Measurements from ENCODE around the gene DMRTB1.

Gene DMRTB1

DNA sequence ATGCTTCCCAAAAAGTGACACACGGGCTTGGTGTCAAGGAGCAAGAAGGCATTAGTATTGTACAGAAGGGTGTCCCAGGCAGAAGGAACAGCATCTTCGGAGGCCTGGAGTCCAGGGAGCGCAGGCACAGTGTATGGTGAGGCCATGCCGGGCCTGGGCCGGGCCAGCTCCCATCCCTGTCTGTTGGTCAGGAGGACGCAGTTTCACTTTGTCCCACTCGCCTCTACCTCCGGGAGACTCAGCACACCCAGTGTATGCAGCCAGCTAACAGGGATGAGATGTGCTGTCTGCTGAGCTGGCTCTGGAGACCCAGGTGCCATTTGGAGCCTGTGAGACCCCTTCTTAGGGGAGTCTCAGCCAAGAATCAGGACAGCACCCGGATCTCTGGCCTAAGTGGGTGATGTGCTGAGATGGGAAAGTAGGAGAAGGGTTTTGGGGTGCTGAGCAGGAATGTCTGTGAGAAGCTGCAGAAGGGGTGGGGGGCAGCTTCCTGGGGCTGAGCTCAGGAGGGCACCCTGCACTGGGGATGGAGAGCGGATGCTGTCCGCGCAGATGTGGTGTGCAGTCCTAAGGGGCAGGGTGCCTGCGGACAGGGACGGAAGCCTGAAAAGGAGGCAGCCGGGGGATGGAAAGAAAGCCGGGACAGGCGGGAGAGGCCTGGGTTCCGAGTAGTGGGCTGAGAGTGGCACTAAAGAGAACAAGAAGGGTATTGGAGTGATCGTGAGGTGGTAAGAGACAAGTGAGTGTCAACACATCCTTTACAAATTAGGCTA, 25.7 kb downstream of the DMRTB1 start:
- peaks cover 7 to 14% of the 10 kb centered on the region in 2 donors for H3K27me3 ChIP-seq (ENCODE audit: control insufficient read depth in 1 of 2, insufficient read depth in 2 of 2, low read length in 2 of 2)
- H3K36me3 ChIP-seq (ENCODE audit: control insufficient read depth in 1 of 2, insufficient read depth in 2 of 2, low read length in 2 of 2): no peaks in the 10 kb centered on the region
- no peak overlapping the region for H3K9ac ChIP-seq (ENCODE audit: low read depth in 1 of 2, low read length in 2 of 2)
- H3K27ac ChIP-seq (ENCODE audit: low read depth, low read length): no peak overlapping the region
- no peaks in the 10 kb centered on the region for H3K9me3 ChIP-seq (ENCODE audit: control insufficient read depth in 1 of 2, low read length in 2 of 2)
- no peaks in the 10 kb centered on the region for H3K4me1 ChIP-seq (ENCODE audit: control insufficient read depth in 1 of 2, insufficient read depth in 2 of 2, low read length in 2 of 2)
- H3K4me3 ChIP-seq (ENCODE audit: low read depth in 1 of 2, low read length in 2 of 2): no peak overlapping the region

DNA sequence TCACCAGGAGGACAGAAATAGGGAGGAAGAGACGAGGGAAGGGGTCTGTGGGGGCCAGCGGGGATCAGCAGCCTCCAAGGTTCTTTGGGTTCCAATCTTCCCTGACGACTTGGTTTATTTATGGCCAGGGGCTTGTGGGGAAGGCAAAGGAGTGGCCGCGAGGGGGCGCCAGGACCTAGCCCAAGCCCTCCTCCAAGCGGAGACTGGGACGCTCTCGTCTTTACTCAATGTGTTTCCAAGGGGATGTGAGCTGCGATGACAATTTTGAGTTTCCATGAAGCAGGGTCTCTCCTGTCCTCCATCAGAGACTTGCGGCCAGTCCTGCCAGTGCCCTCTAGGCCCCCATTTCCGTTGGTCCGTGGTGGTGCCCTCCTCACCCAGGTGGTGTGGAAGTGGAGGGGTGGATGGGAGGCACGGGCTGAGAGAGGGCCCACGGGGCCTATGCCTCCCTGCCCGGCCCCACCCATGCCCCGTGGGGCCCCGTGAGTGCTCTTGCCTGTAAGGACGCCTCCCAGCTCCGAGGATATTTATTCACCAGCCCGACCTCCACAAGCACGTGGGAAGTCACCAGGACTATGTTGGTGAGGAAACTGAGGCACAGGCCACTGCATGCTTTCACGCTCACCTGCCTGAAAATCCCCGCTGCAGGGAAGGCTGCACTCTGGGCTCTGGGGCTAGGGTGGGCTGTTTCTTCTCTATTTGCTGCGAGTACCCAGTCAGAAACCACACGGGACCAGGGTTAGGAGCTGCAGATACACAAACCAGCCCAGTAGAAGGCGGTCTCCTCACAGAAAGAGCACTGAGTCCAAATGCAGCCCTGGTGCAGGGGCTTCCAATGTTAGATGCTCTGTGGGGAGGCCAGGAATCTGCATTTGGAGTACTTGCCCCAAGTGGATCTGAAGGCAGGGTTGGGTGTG, 26.5 kb downstream of the DMRTB1 start:
- Histone ChIP-seq H3K27me3 (ENCODE audit: control insufficient read depth in 1 of 2, insufficient read depth in 2 of 2, low read length in 2 of 2) (peaks cover 7 to 14% of the 10 kb centered on the region in 2 donors), H3K4me3 (ENCODE audit: low read depth in 1 of 2, low read length in 2 of 2) (no peak overlapping the region)

DNA sequence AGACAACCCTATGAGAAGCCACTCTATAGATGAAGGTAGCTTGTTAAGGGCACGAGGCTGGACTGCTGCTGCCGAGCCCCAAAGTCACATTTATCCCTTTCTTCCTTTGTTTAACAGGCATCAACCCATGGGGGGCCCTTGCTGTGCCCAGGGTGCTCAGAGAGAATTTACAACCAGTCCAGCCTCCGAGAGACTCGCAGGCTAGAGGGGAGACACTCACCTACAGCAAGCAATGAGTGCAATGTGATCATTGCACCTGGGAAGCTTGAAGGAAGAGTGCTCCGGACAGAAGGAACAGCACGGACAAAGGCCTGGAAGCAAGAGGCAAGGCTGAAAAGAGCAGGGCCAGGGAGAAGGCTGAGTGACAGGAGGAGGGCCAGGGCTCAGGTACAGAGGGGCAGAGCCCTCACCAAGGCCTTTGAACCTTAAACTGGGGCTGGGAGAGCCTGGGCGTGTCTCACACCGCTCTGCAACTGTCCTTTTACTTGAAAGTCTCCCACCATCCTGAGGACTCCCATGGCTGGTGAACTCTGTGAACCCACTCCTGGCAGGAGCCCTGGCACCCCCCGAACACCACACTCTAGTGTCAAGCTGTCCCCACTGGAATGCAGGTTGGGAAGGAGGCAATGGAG, 27.3 kb downstream of the DMRTB1 start:
- no peak overlapping the region for H3K9ac ChIP-seq (ENCODE audit: low read depth in 1 of 2, low read length in 2 of 2)
- H3K4me3 ChIP-seq (ENCODE audit: low read depth in 1 of 2, low read length in 2 of 2): no peak overlapping the region
- no peaks in the 10 kb centered on the region for H3K9me3 ChIP-seq (ENCODE audit: control insufficient read depth in 1 of 2, low read length in 2 of 2)
- no peak overlapping the region for H3K27ac ChIP-seq (ENCODE audit: low read depth, low read length)
- no peaks in the 10 kb centered on the region for H3K4me1 ChIP-seq (ENCODE audit: control insufficient read depth in 1 of 2, insufficient read depth in 2 of 2, low read length in 2 of 2)
- H3K27me3 ChIP-seq (ENCODE audit: control insufficient read depth in 1 of 2, insufficient read depth in 2 of 2, low read length in 2 of 2): peaks cover 7 to 14% of the 10 kb centered on the region in 2 donors
- no peaks in the 10 kb centered on the region for H3K36me3 ChIP-seq (ENCODE audit: control insufficient read depth in 1 of 2, insufficient read depth in 2 of 2, low read length in 2 of 2)

More for the DNA sequence above, 26.5 kb downstream of the DMRTB1 start:
- Histone ChIP-seq H3K27ac (ENCODE audit: low read depth, low read length) (no peak overlapping the region), H3K9ac (ENCODE audit: low read depth in 1 of 2, low read length in 2 of 2) (no peak overlapping the region), H3K9me3 (ENCODE audit: control insufficient read depth in 1 of 2, low read length in 2 of 2) (no peaks in the 10 kb centered on the region), H3K4me1 (ENCODE audit: control insufficient read depth in 1 of 2, insufficient read depth in 2 of 2, low read length in 2 of 2) (no peaks in the 10 kb centered on the region), H3K36me3 (ENCODE audit: control insufficient read depth in 1 of 2, insufficient read depth in 2 of 2, low read length in 2 of 2) (no peaks in the 10 kb centered on the region)

DNA sequence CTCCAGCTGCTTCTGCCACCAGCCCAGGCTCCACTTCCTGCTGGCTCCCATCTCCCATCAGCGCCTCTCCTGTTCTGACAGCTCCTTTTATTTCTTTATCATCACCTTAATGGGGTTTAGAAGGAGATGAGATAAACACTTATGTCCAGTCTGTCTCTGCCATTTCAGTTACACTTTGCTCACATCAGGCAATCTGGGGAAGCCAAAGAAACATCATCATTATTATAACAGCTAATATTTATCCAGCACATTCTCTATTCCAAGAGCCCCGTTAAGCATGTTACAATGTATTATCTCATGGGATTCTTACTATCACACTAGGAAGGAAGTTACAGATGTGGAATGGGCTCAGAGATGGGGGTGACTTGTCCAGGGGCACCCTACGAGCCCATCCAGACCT, 31.2 kb downstream of the DMRTB1 start:
- no peak overlapping the region for H3K4me3 ChIP-seq (ENCODE audit: low read depth in 1 of 2, low read length in 2 of 2)
- no peaks in the 10 kb centered on the region for H3K36me3 ChIP-seq (ENCODE audit: control insufficient read depth in 1 of 2, insufficient read depth in 2 of 2, low read length in 2 of 2)
- peaks cover 7 to 14% of the 10 kb centered on the region in 2 donors for H3K27me3 ChIP-seq (ENCODE audit: control insufficient read depth in 1 of 2, insufficient read depth in 2 of 2, low read length in 2 of 2)
- H3K9ac ChIP-seq (ENCODE audit: low read depth in 1 of 2, low read length in 2 of 2): no peak overlapping the region
- H3K4me1 ChIP-seq (ENCODE audit: control insufficient read depth in 1 of 2, insufficient read depth in 2 of 2, low read length in 2 of 2): no peaks in the 10 kb centered on the region
- no peak overlapping the region for H3K27ac ChIP-seq (ENCODE audit: low read depth, low read length)
- H3K9me3 ChIP-seq (ENCODE audit: control insufficient read depth in 1 of 2, low read length in 2 of 2): no peaks in the 10 kb centered on the region

DNA sequence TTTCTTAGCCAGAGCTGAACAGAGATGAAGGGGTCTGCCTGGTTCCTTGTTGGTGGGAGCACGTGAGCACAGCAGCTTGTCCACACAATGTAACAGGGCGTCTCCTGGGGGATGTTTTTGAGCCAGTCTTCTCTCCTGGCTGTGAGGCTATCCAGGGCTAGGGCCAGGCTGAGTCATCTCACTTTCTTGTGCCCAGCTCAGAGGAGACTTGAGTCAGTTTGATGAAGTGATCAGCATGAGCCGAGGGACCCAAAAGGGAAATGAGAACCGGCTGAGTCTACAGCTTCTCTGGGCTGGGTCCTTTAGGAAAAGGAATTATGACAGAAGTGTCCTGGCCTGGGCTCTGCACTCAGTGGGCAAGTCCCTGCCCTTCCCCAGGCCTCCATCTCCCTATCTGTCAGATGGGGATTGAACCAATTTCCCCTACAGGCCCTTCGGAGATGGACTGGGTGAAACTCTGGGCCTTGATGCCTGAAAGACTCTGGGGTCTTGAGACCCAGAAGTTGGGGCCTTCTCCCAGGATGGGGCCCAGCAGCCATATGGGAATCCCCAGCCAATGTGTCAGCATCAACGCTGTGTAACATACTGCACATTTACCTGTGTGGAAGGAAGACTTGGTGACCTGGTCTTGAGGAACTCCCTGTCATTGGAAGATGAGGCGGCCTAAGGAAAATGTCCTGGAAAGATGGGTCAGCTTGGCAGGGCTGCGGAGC, 36.6 kb downstream of the DMRTB1 start:
- Histone ChIP-seq H3K27ac (ENCODE audit: low read depth, low read length) (no peak overlapping the region), H3K4me3 (ENCODE audit: low read depth in 1 of 2, low read length in 2 of 2) (no peak overlapping the region), H3K27me3 (ENCODE audit: control insufficient read depth in 1 of 2, insufficient read depth in 2 of 2, low read length in 2 of 2) (no peaks in the 10 kb centered on the region), H3K9ac (ENCODE audit: low read depth in 1 of 2, low read length in 2 of 2) (no peak overlapping the region), H3K36me3 (ENCODE audit: control insufficient read depth in 1 of 2, insufficient read depth in 2 of 2, low read length in 2 of 2) (no peaks in the 10 kb centered on the region), H3K9me3 (ENCODE audit: control insufficient read depth in 1 of 2, low read length in 2 of 2) (no peaks in the 10 kb centered on the region), H3K4me1 (ENCODE audit: control insufficient read depth in 1 of 2, insufficient read depth in 2 of 2, low read length in 2 of 2) (no peaks in the 10 kb centered on the region)

DNA sequence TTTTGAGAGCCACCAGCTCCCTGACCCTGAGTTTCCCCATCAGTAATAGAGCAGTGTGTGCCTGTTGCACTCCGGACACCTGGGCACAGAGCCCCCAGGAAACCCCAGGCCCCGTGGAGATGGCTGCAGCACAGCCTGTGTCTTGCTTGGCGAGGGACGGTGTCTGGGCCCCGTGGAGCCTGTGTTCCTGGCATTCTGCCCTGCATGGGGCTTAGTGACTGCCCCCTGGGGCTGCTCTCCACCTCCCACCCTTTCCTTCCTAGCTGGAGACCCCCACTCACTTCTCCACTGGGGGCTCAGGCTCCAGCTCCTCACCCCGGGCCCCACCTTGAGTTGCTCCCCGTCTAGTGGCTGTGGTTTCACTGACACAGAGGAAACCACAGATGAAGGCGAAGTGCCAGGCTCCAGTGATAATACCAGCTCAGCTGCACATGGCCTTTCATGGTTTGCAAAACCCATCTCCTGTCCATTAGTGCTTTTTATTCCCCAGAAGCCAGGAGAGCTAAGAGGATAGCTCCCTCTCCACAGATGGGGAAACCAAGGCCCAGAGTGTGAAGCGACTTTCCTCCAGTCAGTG, 39.4 kb downstream of the DMRTB1 start:
- H3K4me3 ChIP-seq (ENCODE audit: low read depth in 1 of 2, low read length in 2 of 2): no peak overlapping the region
- no peaks in the 10 kb centered on the region for H3K36me3 ChIP-seq (ENCODE audit: control insufficient read depth in 1 of 2, insufficient read depth in 2 of 2, low read length in 2 of 2)
- no peak overlapping the region for H3K27ac ChIP-seq (ENCODE audit: low read depth, low read length)
- no peak overlapping the region for H3K9ac ChIP-seq (ENCODE audit: low read depth in 1 of 2, low read length in 2 of 2)
- peaks cover 0 to 4% of the 10 kb centered on the region in 2 donors for H3K27me3 ChIP-seq (ENCODE audit: control insufficient read depth in 1 of 2, insufficient read depth in 2 of 2, low read length in 2 of 2)
- no peaks in the 10 kb centered on the region for H3K4me1 ChIP-seq (ENCODE audit: control insufficient read depth in 1 of 2, insufficient read depth in 2 of 2, low read length in 2 of 2)
- H3K9me3 ChIP-seq (ENCODE audit: control insufficient read depth in 1 of 2, low read length in 2 of 2): no peaks in the 10 kb centered on the region

DNA sequence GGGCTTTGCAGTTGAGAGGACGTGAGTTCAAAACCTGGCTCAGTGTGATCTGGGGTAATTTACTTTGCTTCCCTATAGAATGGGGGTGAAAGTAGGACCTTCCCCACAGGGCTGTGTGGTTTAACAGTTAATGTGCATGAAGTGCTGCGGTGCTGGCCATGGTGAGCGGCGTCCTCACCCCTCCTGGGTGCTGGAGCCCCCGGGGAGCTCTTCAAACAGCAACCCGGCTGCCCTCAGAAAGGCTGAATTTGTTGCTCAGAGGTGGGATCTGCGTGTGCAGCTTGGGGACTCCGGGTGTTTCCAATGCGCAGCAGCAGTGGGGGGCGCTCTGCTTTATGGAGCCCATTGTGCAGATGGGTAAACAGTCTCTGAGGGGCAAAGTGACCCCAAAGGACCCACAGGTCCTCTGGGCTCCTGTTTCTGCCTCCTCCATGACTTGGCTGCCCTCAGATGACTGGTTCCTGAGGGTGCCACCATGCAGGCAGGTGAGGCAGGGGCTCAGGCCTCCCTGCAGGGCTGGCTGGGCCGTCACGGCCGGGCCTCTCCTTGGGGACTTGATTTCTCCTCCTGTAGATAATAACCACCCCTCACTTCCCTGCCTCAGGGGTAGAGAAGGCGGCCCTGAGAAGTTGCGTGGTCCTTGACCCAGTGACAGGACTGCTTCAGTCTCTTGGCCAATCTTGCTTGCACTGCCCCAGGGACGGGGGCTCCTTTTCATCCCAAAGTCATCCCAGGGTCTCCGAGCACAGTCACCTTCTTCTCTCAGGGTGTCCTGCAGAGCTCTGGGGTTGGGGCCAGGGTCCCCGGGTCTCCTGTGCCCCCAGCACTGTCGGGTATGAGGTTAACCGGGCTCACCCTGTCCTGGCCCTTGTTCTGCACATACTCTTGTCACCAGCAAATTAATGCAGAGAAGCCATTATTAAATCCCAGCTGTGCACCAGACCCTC, 40.3 kb downstream of the DMRTB1 start:
- peaks cover 0 to 4% of the 10 kb centered on the region in 2 donors for H3K27me3 ChIP-seq (ENCODE audit: control insufficient read depth in 1 of 2, insufficient read depth in 2 of 2, low read length in 2 of 2)
- no peak overlapping the region for H3K4me3 ChIP-seq (ENCODE audit: low read depth in 1 of 2, low read length in 2 of 2)
- H3K27ac ChIP-seq (ENCODE audit: low read depth, low read length): no peak overlapping the region
- H3K36me3 ChIP-seq (ENCODE audit: control insufficient read depth in 1 of 2, insufficient read depth in 2 of 2, low read length in 2 of 2): no peaks in the 10 kb centered on the region
- H3K9me3 ChIP-seq (ENCODE audit: control insufficient read depth in 1 of 2, low read length in 2 of 2): no peaks in the 10 kb centered on the region
- no peak overlapping the region for H3K9ac ChIP-seq (ENCODE audit: low read depth in 1 of 2, low read length in 2 of 2)
- no peaks in the 10 kb centered on the region for H3K4me1 ChIP-seq (ENCODE audit: control insufficient read depth in 1 of 2, insufficient read depth in 2 of 2, low read length in 2 of 2)

DNA sequence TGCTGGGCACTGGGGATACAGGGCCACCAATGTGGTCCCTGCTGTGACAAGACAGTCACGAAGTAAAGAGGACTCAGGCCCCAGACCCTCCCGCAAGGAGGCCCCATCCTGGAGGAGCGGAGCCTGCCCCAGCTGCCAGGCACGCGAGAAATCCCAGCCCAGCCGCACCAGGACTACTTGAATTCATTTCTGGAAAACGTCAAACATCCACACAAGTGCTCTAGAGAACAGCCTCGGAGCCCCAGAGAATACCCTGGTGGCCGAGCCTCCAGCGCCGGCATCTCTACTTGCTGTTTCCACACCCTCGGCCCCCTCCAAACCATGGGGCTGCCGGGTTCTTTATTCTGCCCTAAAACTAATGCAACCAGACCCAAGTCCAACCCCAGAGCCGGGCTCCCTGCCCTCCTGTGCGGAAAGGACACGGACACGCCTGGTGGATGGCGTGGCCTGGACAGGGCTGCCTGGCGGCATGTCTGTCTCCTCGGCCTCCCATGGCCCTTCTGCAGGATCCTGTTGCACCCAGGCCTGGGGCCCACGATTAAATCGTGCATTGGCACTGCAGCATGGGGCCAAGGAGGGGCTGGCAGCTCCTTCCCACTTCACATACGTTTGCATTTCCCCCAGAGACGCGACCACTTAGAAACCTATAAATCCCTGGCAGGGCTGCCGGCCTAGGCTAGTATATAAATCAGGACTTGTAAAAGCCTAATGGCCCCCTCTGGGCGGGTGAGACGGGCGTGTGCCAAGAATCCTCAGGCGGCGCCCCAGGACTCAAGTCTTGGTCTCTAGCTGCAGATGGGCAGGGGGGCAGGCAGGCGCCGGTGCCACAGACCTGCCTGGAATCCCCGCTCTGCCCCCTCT, 41.2 kb downstream of the DMRTB1 start:
- no peak overlapping the region for H3K27ac ChIP-seq (ENCODE audit: low read depth, low read length)
- H3K4me1 ChIP-seq (ENCODE audit: control insufficient read depth in 1 of 2, insufficient read depth in 2 of 2, low read length in 2 of 2): no peaks in the 10 kb centered on the region
- H3K36me3 ChIP-seq (ENCODE audit: control insufficient read depth in 1 of 2, insufficient read depth in 2 of 2, low read length in 2 of 2): no peaks in the 10 kb centered on the region
- H3K4me3 ChIP-seq (ENCODE audit: low read depth in 1 of 2, low read length in 2 of 2): no peak overlapping the region
- peaks cover 0 to 4% of the 10 kb centered on the region in 2 donors for H3K27me3 ChIP-seq (ENCODE audit: control insufficient read depth in 1 of 2, insufficient read depth in 2 of 2, low read length in 2 of 2)
- no peaks in the 10 kb centered on the region for H3K9me3 ChIP-seq (ENCODE audit: control insufficient read depth in 1 of 2, low read length in 2 of 2)
- H3K9ac ChIP-seq (ENCODE audit: low read depth in 1 of 2, low read length in 2 of 2): no peak overlapping the region
